Measurements from ENCODE around the gene RBM8A.
"Not testable (repeated sequence)": the region's sequence is repeated elsewhere in the genome, so short reads cannot be mapped to it uniquely, and the experiment has no call there.

Gene RBM8A

DNA sequence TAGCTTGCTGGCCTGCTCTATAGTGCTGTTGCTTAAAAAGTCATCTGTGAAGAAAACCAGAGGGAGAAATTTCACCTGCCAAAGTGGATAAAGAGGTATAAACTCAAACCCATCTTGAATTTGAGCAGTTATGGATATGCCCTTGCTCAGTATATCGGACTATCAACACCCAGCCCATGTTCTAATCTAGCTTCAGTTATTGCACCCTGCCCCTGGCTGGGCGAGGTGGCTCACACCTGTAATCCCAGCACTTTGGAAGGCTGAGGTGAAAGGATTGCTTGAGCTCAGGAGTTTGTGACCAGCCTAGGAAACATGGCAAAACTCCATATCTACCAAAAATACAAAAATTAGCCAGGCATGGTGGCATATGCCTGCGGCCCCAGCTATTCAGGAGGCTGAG lies 17.2 kb upstream of the RBM8A start:
- Mint-ChIP-seq H3K9me3 (no peaks in the 10 kb centered on the region), H3K4me1 (ENCODE audit: low read depth) (peaks cover 5% of the 10 kb centered on the region), H3K27ac (peak overlapping the region; percentile 45), H3K27me3 (no peaks in the 10 kb centered on the region), H3K4me3 (no peak overlapping the region), H3K36me3 (ENCODE audit: low read depth) (peaks cover 46% of the 10 kb centered on the region)

- no peak overlapping the region for H3K27ac Mint-ChIP-seq
- no peaks in the 10 kb centered on the region for H3K9me3 Mint-ChIP-seq
- H3K36me3 Mint-ChIP-seq (ENCODE audit: low read depth), result peaks cover 42% of the 10 kb centered on the region
- no peaks in the 10 kb centered on the region for H3K27me3 Mint-ChIP-seq
- H3K4me3 Mint-ChIP-seq, result no peak overlapping the region
- H3K4me1 Mint-ChIP-seq (ENCODE audit: low read depth), result no peaks in the 10 kb centered on the region
These were observed 15.6 kb upstream of the RBM8A start for GRCh38 chr1:145942871-145943270.

DNA sequence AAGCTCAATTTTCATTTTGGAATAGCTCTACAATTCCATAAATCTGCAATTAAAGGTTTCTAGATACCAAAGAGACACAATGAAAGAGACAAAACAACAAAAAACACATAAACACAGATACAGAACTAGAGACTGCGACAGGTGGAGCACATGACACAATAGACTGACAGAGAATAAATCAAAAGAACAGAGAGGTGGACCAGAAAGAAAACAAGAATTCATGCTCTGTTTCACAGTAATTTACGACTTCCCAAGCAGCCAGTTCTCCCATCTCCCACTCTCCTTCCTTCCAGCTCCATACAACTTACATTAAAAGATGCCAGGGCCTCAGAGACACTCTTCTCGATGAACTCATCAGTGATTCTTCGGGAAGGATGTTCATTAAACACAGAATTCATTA lies 15.1 kb upstream of the RBM8A start:
- peaks cover 46% of the 10 kb centered on the region for H3K36me3 Mint-ChIP-seq (ENCODE audit: low read depth)
- no peak overlapping the region for H3K4me3 Mint-ChIP-seq
- H3K27me3 Mint-ChIP-seq, result no peaks in the 10 kb centered on the region
- H3K4me1 Mint-ChIP-seq (ENCODE audit: low read depth), result no peaks in the 10 kb centered on the region
- H3K27ac Mint-ChIP-seq, result no peak overlapping the region
- H3K9me3 Mint-ChIP-seq, result no peaks in the 10 kb centered on the region

GRCh38 chr1:145937436-145937835 lies 10.2 kb upstream of the RBM8A start:
- Mint-ChIP-seq H3K4me3 (no peak overlapping the region), H3K27me3 (no peaks in the 10 kb centered on the region), H3K4me1 (ENCODE audit: low read depth) (peaks cover 15% of the 10 kb centered on the region), H3K9me3 (no peaks in the 10 kb centered on the region), H3K36me3 (ENCODE audit: low read depth) (peaks cover 47% of the 10 kb centered on the region), H3K27ac (no peak overlapping the region)

GRCh38 chr1:145936247-145936646 lies 9.0 kb upstream of the RBM8A start:
- Mint-ChIP-seq H3K4me1 (ENCODE audit: low read depth) (peaks cover 24% of the 10 kb centered on the region), H3K27me3 (no peaks in the 10 kb centered on the region), H3K4me3 (no peak overlapping the region), H3K36me3 (ENCODE audit: low read depth) (peaks cover 44% of the 10 kb centered on the region), H3K27ac (no peak overlapping the region), H3K9me3 (no peaks in the 10 kb centered on the region)

DNA sequence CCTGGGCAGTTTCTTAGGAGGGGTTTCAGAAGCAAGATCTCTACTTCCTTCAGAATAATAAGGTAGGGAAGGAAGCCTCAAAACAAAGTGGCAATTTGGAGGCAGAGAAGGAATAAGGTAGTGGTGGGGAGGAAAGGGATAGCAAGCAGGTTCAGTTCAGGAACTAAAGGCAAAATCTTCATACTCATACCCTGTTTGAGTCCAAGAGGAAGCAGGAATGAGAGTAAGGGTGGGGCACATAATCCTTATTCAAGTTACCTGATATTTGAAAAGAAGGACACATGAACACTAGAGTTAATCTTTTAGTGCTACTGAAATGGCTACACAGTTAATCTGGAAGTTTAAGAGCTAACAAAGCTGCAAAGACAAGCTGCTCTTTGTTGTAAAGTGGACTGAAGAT lies 8.4 kb upstream of the RBM8A start:
- Mint-ChIP-seq H3K27me3 (no peaks in the 10 kb centered on the region), H3K4me1 (ENCODE audit: low read depth) (peaks cover 24% of the 10 kb centered on the region), H3K4me3 (no peak overlapping the region), H3K27ac (no peak overlapping the region), H3K36me3 (ENCODE audit: low read depth) (peaks cover 46% of the 10 kb centered on the region), H3K9me3 (no peaks in the 10 kb centered on the region)

DNA sequence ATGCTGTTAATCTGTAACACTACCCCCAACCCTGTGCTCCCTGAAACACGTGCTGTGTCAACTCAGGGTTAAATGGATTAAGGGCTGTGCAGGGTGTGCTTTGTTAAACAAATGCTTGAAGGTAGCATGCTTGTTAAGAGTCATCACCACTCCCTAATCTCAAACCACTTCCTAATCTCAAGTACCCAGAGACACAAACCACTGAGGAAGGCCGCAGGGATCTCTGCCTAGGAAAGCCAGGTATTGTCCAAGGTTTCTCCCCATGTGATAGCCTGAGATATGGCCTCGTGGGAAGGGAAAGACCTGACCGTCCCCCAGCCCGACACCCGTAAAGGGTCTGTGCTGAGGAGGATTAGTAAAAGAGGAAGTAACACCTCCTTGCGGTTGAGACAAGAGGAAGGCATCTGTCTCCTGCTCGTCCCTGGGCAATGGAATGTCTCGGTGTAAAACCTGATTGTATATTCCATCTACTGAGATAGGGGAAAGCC lies 5.3 kb upstream of the RBM8A start:
- H3K27ac Mint-ChIP-seq, result peak overlapping the region; percentile 84
- H3K9me3 Mint-ChIP-seq, H3K27me3 Mint-ChIP-seq: not testable (repeated sequence)
- peaks cover 32% of the 10 kb centered on the region for H3K4me1 Mint-ChIP-seq (ENCODE audit: low read depth)
- H3K4me3 Mint-ChIP-seq, result peak overlapping the region; percentile 54
- peaks cover 45% of the 10 kb centered on the region for H3K36me3 Mint-ChIP-seq (ENCODE audit: low read depth)

GRCh38 chr1:145927916-145928643 lies 796 bp upstream of the RBM8A start:
- Mint-ChIP-seq H3K36me3 (ENCODE audit: low read depth) (peaks cover 22% of the 10 kb centered on the region), H3K4me1 (ENCODE audit: low read depth) (peaks cover 29% of the 10 kb centered on the region), H3K9me3 (no peaks in the 10 kb centered on the region), H3K27me3 (no peaks in the 10 kb centered on the region), H3K27ac (no peak overlapping the region), H3K4me3 (no peak overlapping the region)

DNA sequence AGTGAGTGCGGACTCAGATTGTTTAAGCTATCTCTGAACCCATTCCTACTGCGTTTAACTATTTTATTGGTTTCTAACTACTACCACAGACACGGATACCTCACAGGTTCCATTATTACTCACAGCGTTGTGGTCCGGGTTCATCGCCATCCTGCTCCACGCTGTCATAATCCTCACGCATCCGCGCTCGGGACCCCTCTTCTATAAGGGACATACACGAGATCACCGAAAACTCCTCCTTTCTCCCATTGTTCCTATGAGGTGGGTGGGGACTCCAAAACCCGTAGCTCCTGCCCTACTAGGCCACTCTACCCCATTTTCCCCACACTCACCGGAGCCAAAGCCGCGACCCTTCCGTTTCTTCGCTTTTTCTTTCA lies 610 bp downstream of the RBM8A start:
- no peak overlapping the region for H3K4me3 Mint-ChIP-seq
- no peak overlapping the region for H3K27ac Mint-ChIP-seq
- no peaks in the 10 kb centered on the region for H3K9me3 Mint-ChIP-seq
- peaks cover 17% of the 10 kb centered on the region for H3K4me1 Mint-ChIP-seq (ENCODE audit: low read depth)
- H3K27me3 Mint-ChIP-seq, result no peaks in the 10 kb centered on the region
- H3K36me3 Mint-ChIP-seq (ENCODE audit: low read depth), result peaks cover 25% of the 10 kb centered on the region

DNA sequence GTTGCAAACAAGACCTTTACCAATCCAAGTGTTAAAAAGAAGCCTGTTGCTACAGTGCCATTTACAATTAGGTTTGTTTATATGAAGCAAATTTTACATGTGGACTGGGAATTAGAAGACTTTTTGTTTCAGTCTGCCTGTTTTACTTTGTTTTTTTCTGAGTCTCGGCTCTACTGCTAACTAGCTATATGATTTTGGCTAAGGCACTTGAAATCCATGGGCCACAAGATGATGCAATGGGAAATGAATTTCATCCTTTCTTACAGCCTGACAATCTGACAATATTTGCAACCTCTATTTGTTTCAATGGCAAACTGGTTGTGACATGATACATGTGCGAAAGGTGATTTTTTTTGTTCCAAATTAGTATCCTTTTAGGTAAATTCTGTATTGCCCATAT lies 5.0 kb downstream of the RBM8A start:
- Mint-ChIP-seq H3K27me3 (no peaks in the 10 kb centered on the region), H3K27ac (peak overlapping the region; percentile 21), H3K9me3 (no peaks in the 10 kb centered on the region), H3K36me3 (ENCODE audit: low read depth) (peaks cover 21% of the 10 kb centered on the region), H3K4me3 (no peak overlapping the region), H3K4me1 (ENCODE audit: low read depth) (peaks cover 39% of the 10 kb centered on the region)

DNA sequence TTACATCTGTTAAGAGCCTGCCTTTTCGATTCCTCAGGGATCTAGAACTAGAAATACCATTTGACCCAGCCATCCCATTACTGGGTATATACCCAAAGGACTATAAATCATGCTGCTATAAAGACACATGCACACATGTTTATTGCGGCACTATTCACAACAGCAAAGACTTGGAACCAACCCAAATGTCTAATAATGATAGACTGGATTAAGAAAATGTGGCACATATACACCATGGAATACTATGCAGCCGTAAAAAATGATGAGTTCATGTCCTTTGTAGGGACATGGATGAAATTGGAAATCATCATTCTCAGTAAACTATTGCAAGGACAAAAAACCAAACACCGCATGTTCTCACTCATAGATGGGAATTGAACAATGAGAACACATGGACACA lies 7.0 kb downstream of the RBM8A start:
- peak overlapping the region; percentile 72 for H3K27ac Mint-ChIP-seq
- H3K4me1 Mint-ChIP-seq (ENCODE audit: low read depth), result peaks cover 55% of the 10 kb centered on the region
- peaks cover 34% of the 10 kb centered on the region for H3K36me3 Mint-ChIP-seq (ENCODE audit: low read depth)
- peak overlapping the region; percentile 93 for H3K4me3 Mint-ChIP-seq
- H3K9me3 Mint-ChIP-seq, H3K27me3 Mint-ChIP-seq: not testable (repeated sequence)

DNA sequence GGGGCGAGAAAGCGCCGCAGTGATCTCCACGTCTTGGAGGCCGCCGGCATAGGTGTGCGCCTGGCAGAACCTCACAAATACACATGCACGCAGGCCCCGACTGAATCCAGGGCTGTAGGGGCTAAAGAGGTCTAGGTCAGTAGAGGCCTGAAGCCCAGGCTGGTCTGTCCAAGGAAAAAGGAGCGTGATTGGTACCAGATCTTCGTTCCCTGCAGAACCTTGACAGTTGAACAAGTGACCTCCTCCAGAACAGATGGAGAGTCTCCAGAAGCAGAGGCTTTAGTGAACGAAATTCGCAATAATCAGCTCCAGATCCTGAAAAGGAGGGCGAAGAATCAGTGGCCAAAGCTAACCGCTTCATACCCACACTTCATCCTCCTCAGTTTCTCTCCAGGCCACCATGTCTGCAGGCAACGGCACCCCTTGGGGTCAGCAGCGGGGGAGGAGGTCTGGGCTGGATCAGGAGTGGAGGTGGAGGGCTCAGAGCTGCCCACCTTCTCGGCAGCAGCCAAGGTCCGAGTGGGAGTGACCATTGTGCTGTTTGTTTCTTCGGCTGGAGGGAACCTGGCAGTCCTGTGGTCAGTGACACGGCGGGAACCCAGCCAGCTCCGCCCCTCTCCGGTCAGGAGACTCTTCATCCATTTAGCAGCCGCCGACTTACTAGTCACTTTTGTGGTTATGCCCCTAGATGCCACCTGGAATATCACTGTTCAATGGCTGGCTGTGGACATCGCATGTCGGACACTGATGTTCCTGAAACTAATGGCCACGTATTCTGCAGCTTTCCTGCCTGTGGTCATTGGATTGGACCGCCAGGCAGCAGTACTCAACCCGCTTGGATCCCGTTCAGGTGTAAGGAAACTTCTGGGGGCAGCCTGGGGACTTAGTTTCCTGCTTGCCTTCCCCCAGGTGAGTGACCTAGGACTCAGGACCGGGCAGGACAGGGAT lies 8.0 kb downstream of the RBM8A start:
- H3K4me1 Mint-ChIP-seq (ENCODE audit: low read depth), result peaks cover 55% of the 10 kb centered on the region
- H3K9me3 Mint-ChIP-seq, result no peaks in the 10 kb centered on the region
- H3K36me3 Mint-ChIP-seq (ENCODE audit: low read depth), result peaks cover 39% of the 10 kb centered on the region
- H3K27me3 Mint-ChIP-seq, result no peaks in the 10 kb centered on the region
- peak overlapping the region; percentile 93 for H3K4me3 Mint-ChIP-seq
- H3K27ac Mint-ChIP-seq, result peak overlapping the region; percentile 90

GRCh38 chr1:145918144-145918991 lies 8.9 kb downstream of the RBM8A start, which contains the start of gene PEX11B:
Gene PEX11B, minus strand, starts transcription at chr1:145918717. Its CDS starts 29 bp downstream, at chr1:145918688.
- Mint-ChIP-seq H3K27me3 (no peaks in the 10 kb centered on the region), H3K27ac (peak within 1 kb of the TSS; percentile 90), H3K9me3 (no peaks in the 10 kb centered on the region), H3K4me1 (ENCODE audit: low read depth) (peaks cover 51% of the 10 kb centered on the region), H3K36me3 (ENCODE audit: low read depth) (peaks cover 36% of the 10 kb centered on the region), H3K4me3 (peak within 1 kb of the TSS; percentile 93)

GRCh38 chr1:145917595-145917994 lies 9.7 kb downstream of the RBM8A start:
- H3K4me3 Mint-ChIP-seq, result peak overlapping the region; percentile 93
- peak overlapping the region; percentile 90 for H3K27ac Mint-ChIP-seq
- H3K27me3 Mint-ChIP-seq, result no peaks in the 10 kb centered on the region
- peaks cover 47% of the 10 kb centered on the region for H3K4me1 Mint-ChIP-seq (ENCODE audit: low read depth)
- peaks cover 28% of the 10 kb centered on the region for H3K36me3 Mint-ChIP-seq (ENCODE audit: low read depth)
- no peaks in the 10 kb centered on the region for H3K9me3 Mint-ChIP-seq

Data from stimulated activated naive CD8-positive, alpha-beta T cell treated with anti-CD3 and anti-CD28 coated beads, Interleukin-15, Interleukin-2, amounts not matched to agents 100 ng/mL and 50 ng/mL, for 24 hours (primary cell).